Measurements from ENCODE around the gene SLC35A3.

GRCh38 chr1:100009458-100009857, 39.7 kb downstream of the SLC35A3 start:
- TF ChIP-seq CTCF (conservative IDR thresholded peaks at IDR 0.05; ENCODE audit: low read depth, low read length) (no peak), SMC3 (IDR thresholded peaks at IDR 0.05; ENCODE audit: low read depth, low read length) (no peak), RFX5 (IDR thresholded peaks at IDR 0.05; ENCODE audit: low read depth, low read length) (no peak), MAZ (IDR thresholded peaks at IDR 0.05; ENCODE audit: borderline replicate concordance, low read depth, low read length) (no peak), POLR2A (IDR thresholded peaks at IDR 0.05; ENCODE audit: low read depth, low read length) (no peak), CEBPB (IDR thresholded peaks at IDR 0.05; ENCODE audit: low read depth, low read length) (peak; percentile 64; the same call in 1 of the 2 replicates), ELK1 (IDR thresholded peaks at IDR 0.05; ENCODE audit: borderline replicate concordance, low read depth, low read length) (no peak), FOS (IDR thresholded peaks at IDR 0.05; ENCODE audit: low read depth, low read length) (no peak), MAFK (IDR thresholded peaks at IDR 0.05; ENCODE audit: low read depth, low read length) (no peak), RAD21 (IDR thresholded peaks at IDR 0.05; ENCODE audit: low read length) (no peak), BHLHE40 (IDR thresholded peaks at IDR 0.05; ENCODE audit: low read depth, low read length) (no peak), USF2 (IDR thresholded peaks at IDR 0.05; ENCODE audit: low read depth, low read length) (no peak), RCOR1 (IDR thresholded peaks at IDR 0.05; ENCODE audit: insufficient replicate concordance, low read length) (no peak)
